ENCODE data around the gene CCDC172.

DNA sequence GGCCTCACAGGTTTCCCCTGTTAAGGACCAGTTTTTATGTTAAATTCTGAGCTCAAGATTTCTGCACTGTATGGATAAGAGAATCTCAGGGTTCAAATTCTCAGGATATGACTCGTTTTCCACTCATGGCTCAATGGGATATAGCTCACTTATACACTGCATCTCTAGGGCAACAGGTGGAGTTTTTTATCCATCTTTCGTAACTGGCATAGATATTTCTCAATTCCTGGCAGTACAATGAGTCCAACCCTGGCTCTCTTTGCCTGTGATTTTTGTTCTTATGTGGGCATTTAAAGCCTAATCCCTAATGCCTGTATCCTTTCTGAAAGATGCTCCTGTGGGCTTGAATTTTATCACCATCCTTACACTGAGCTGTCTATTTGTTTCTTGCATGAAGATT is 7.6 kb downstream of the CCDC172 start:
- no peak for TF ChIP-seq CTCF (conservative IDR thresholded peaks at IDR 0.05; ENCODE audit: low read depth in 2 of 2)
- TF ChIP-seq, protein P1, sequence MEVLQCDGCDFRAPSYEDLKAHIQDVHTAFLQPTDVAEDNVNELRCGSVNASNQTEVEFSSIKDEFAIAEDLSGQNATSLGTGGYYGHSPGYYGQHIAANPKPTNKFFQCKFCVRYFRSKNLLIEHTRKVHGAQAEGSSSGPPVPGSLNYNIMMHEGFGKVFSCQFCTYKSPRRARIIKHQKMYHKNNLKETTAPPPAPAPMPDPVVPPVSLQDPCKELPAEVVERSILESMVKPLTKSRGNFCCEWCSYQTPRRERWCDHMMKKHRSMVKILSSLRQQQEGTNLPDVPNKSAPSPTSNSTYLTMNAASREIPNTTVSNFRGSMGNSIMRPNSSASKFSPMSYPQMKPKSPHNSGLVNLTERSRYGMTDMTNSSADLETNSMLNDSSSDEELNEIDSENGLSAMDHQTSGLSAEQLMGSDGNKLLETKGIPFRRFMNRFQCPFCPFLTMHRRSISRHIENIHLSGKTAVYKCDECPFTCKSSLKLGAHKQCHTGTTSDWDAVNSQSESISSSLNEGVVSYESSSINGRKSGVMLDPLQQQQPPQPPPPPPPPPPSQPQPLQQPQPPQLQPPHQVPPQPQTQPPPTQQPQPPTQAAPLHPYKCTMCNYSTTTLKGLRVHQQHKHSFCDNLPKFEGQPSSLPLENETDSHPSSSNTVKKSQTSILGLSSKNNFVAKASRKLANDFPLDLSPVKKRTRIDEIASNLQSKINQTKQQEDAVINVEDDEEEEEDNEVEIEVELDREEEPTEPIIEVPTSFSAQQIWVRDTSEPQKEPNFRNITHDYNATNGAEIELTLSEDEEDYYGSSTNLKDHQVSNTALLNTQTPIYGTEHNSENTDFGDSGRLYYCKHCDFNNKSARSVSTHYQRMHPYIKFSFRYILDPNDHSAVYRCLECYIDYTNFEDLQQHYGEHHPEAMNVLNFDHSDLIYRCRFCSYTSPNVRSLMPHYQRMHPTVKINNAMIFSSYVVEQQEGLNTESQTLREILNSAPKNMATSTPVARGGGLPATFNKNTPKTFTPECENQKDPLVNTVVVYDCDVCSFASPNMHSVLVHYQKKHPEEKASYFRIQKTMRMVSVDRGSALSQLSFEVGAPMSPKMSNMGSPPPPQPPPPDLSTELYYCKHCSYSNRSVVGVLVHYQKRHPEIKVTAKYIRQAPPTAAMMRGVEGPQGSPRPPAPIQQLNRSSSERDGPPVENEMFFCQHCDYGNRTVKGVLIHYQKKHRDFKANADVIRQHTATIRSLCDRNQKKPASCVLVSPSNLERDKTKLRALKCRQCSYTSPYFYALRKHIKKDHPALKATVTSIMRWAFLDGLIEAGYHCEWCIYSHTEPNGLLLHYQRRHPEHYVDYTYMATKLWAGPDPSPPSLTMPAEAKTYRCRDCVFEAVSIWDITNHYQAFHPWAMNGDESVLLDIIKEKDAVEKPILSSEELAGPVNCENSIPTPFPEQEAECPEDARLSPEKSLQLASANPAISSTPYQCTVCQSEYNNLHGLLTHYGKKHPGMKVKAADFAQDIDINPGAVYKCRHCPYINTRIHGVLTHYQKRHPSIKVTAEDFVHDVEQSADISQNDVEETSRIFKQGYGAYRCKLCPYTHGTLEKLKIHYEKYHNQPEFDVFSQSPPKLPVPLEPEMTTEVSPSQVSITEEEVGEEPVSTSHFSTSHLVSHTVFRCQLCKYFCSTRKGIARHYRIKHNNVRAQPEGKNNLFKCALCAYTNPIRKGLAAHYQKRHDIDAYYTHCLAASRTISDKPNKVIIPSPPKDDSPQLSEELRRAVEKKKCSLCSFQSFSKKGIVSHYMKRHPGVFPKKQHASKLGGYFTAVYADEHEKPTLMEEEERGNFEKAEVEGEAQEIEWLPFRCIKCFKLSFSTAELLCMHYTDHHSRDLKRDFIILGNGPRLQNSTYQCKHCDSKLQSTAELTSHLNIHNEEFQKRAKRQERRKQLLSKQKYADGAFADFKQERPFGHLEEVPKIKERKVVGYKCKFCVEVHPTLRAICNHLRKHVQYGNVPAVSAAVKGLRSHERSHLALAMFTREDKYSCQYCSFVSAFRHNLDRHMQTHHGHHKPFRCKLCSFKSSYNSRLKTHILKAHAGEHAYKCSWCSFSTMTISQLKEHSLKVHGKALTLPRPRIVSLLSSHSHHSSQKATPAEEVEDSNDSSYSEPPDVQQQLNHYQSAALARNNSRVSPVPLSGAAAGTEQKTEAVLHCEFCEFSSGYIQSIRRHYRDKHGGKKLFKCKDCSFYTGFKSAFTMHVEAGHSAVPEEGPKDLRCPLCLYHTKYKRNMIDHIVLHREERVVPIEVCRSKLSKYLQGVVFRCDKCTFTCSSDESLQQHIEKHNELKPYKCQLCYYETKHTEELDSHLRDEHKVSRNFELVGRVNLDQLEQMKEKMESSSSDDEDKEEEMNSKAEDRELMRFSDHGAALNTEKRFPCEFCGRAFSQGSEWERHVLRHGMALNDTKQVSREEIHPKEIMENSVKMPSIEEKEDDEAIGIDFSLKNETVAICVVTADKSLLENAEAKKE (CRISPR knock-in tag; IDR thresholded peaks at IDR 0.05), result no peak
- TF ChIP-seq EZH2 (IDR thresholded peaks at IDR 0.05; ENCODE audit: low read depth, unreplicated experiment), result no peak
- no peak for TF ChIP-seq EZH2phosphoT487 (IDR thresholded peaks at IDR 0.05; ENCODE audit: unreplicated experiment)
- no peak for TF ChIP-seq POLR2AphosphoS5 (IDR thresholded peaks at IDR 0.05; ENCODE audit: low read depth)
- TF ChIP-seq, protein P2, sequence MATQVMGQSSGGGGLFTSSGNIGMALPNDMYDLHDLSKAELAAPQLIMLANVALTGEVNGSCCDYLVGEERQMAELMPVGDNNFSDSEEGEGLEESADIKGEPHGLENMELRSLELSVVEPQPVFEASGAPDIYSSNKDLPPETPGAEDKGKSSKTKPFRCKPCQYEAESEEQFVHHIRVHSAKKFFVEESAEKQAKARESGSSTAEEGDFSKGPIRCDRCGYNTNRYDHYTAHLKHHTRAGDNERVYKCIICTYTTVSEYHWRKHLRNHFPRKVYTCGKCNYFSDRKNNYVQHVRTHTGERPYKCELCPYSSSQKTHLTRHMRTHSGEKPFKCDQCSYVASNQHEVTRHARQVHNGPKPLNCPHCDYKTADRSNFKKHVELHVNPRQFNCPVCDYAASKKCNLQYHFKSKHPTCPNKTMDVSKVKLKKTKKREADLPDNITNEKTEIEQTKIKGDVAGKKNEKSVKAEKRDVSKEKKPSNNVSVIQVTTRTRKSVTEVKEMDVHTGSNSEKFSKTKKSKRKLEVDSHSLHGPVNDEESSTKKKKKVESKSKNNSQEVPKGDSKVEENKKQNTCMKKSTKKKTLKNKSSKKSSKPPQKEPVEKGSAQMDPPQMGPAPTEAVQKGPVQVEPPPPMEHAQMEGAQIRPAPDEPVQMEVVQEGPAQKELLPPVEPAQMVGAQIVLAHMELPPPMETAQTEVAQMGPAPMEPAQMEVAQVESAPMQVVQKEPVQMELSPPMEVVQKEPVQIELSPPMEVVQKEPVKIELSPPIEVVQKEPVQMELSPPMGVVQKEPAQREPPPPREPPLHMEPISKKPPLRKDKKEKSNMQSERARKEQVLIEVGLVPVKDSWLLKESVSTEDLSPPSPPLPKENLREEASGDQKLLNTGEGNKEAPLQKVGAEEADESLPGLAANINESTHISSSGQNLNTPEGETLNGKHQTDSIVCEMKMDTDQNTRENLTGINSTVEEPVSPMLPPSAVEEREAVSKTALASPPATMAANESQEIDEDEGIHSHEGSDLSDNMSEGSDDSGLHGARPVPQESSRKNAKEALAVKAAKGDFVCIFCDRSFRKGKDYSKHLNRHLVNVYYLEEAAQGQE (IDR thresholded peaks at IDR 0.05; ENCODE audit: unreplicated experiment), result no peak
- TF ChIP-seq CREB1 (CRISPR knock-in tag; IDR thresholded peaks at IDR 0.05; ENCODE audit: low read depth), result no peak

Measured in GM23338 (cell line).